ENCODE results near the gene FBXO41. TPM values are rescaled to one million over a fixed set of nuclear protein-coding genes. Genes with fewer than 3 reads are reported as not detected.

The FBXO41 gene
- polyA plus RNA-seq, 1 donor from 2014 or later: 6.0 TPM

DNA sequence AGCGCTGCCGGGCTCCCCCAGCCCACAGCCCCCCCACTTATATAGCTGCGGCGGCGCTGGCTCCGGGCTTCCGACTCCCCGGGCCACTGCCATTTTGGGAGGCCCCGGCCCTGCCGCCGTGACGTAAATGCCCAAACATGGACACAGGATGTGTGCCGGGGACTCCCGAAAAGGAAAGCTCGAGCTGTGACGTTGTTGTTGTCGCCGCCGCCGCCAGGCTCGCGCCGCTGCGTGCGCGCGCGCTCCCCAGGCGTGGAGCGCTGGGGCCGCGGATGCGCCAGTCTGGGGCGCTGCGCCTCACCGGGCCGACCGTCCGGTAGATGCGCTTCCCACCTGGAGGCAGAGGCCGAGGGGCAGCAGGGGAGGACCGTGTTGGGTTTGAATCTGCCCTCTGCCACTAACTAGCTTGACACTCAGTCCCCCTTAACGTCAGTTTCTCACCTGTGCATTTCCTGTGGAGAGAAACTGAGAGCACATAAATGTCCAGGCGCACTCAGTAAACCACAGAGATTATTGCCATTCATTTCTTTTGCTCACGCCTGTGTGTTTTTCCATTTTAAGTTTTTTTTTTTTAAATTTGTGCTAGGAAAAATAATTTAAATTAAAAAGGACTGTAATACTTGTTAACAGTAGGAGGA lies 9.4 kb upstream of the FBXO41 start, which contains the start of gene EGR4:
TSS of gene EGR4 (minus strand) at position 15 of the 638 bp plus-strand sequence. CDS start 231 bp downstream, outside the sequence.
- no peaks in the 10 kb centered on the region for H3K79me2 ChIP-seq (replicated peaks; ENCODE audit: insufficient read depth, low read length)
- no peaks in the 10 kb centered on the region for H3K36me3 ChIP-seq (ENCODE audit: insufficient read depth, low read length)
- peaks cover 8% of the 10 kb centered on the region for H3F3A ChIP-seq (ENCODE audit: insufficient read depth, low read length, poor library complexity, severe bottlenecking)
- H3K4me3 ChIP-seq (ENCODE audit: low read length): peak within 1 kb of the TSS; percentile 72
- H3K9me2 ChIP-seq (ENCODE audit: insufficient read depth, low read length): no peaks in the 10 kb centered on the region
- H3K27me3 ChIP-seq (ENCODE audit: insufficient read depth, low read depth, low read length): peaks cover 72% of the 10 kb centered on the region
- H2AFZ ChIP-seq (ENCODE audit: low read depth, low read length): peak within 1 kb of the TSS; percentile 4
- H3K9me3 ChIP-seq (ENCODE audit: low read length): no peaks in the 10 kb centered on the region
- H4K20me1 ChIP-seq (ENCODE audit: insufficient read depth): no peaks in the 10 kb centered on the region
- peak within 1 kb of the TSS; percentile 65 for H3K9ac ChIP-seq (ENCODE audit: low read length)
- H3K27ac ChIP-seq (ENCODE audit: low read length): no peak within 1 kb of the TSS
- TF ChIP-seq, protein P1, sequence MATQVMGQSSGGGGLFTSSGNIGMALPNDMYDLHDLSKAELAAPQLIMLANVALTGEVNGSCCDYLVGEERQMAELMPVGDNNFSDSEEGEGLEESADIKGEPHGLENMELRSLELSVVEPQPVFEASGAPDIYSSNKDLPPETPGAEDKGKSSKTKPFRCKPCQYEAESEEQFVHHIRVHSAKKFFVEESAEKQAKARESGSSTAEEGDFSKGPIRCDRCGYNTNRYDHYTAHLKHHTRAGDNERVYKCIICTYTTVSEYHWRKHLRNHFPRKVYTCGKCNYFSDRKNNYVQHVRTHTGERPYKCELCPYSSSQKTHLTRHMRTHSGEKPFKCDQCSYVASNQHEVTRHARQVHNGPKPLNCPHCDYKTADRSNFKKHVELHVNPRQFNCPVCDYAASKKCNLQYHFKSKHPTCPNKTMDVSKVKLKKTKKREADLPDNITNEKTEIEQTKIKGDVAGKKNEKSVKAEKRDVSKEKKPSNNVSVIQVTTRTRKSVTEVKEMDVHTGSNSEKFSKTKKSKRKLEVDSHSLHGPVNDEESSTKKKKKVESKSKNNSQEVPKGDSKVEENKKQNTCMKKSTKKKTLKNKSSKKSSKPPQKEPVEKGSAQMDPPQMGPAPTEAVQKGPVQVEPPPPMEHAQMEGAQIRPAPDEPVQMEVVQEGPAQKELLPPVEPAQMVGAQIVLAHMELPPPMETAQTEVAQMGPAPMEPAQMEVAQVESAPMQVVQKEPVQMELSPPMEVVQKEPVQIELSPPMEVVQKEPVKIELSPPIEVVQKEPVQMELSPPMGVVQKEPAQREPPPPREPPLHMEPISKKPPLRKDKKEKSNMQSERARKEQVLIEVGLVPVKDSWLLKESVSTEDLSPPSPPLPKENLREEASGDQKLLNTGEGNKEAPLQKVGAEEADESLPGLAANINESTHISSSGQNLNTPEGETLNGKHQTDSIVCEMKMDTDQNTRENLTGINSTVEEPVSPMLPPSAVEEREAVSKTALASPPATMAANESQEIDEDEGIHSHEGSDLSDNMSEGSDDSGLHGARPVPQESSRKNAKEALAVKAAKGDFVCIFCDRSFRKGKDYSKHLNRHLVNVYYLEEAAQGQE (IDR thresholded peaks at IDR 0.05; ENCODE audit: borderline replicate concordance): no peak
- TF ChIP-seq EZH2 (IDR thresholded peaks at IDR 0.05; ENCODE audit: borderline replicate concordance, insufficient read depth, low read length, poor library complexity, severe bottlenecking) (no peak), RAD21 (conservative IDR thresholded peaks at IDR 0.05) (peak; percentile 60), EP300 (conservative IDR thresholded peaks at IDR 0.05; ENCODE audit: poor library complexity, severe bottlenecking) (peak; percentile 69), POLR2AphosphoS5 (IDR thresholded peaks at IDR 0.05) (peak; percentile 71), SMC3 (conservative IDR thresholded peaks at IDR 0.05; ENCODE audit: poor library complexity) (peak; percentile 47), MXI1 (conservative IDR thresholded peaks at IDR 0.05; ENCODE audit: poor library complexity, severe bottlenecking) (peak; percentile 69), CTCF (IDR thresholded peaks at IDR 0.05; ENCODE audit: poor library complexity, severe bottlenecking) (peak; percentile 58), TAF1 (IDR thresholded peaks at IDR 0.05; ENCODE audit: low read depth) (no peak)
- H3K4me2 ChIP-seq (ENCODE audit: low read length): peak within 1 kb of the TSS; percentile 64

DNA sequence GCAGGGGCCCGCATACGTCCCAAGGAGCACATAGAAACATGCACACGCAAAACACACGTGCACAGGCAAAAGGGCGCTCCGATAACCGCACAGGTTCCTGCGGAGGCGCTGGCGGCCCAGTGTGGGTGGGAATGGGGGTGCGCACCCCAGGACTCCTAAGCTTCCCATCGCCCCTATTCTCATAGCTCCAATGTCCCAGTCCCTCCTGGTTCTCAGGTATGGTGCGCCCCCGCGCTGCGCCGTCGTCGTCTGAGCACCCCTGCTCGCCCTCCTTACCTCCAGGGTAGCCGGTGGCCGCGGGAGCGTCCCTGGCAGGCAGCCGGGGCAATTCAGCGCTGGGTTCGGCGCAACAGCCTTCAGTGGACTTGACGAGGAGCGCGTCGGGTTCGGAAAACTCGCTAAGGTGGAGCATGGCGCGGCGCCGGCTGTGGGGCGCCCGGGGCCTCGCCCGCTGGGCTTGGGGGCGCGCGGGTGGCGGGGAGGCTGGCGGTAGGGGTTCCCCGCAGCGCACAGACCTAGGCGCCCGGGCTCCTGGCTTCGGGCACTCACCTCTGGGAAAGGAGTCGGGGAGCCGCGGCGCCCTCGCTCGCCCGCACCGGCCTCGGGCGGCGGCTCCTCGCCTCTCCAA lies 8.7 kb upstream of the FBXO41 start:
- Histone ChIP-seq H4K20me1 (ENCODE audit: insufficient read depth) (no peaks in the 10 kb centered on the region), H3K9ac (ENCODE audit: low read length) (peak overlapping the region; percentile 65), H3K27ac (ENCODE audit: low read length) (no peak overlapping the region), H3K36me3 (ENCODE audit: insufficient read depth, low read length) (no peaks in the 10 kb centered on the region), H2AFZ (ENCODE audit: low read depth, low read length) (no peak overlapping the region), H3K9me2 (ENCODE audit: insufficient read depth, low read length) (no peaks in the 10 kb centered on the region), H3K79me2 (replicated peaks; ENCODE audit: insufficient read depth, low read length) (no peaks in the 10 kb centered on the region), H3K27me3 (ENCODE audit: insufficient read depth, low read depth, low read length) (peaks cover 79% of the 10 kb centered on the region), H3K4me3 (ENCODE audit: low read length) (peak overlapping the region; percentile 72), H3K9me3 (ENCODE audit: low read length) (no peaks in the 10 kb centered on the region), H3F3A (ENCODE audit: insufficient read depth, low read length, poor library complexity, severe bottlenecking) (peaks cover 8% of the 10 kb centered on the region), H3K4me2 (ENCODE audit: low read length) (no peak overlapping the region)
- TF ChIP-seq CTCF (IDR thresholded peaks at IDR 0.05; ENCODE audit: poor library complexity, severe bottlenecking): peak; percentile 16
- no peak for TF ChIP-seq SMC3 (conservative IDR thresholded peaks at IDR 0.05; ENCODE audit: poor library complexity)
- no peak for TF ChIP-seq EP300 (conservative IDR thresholded peaks at IDR 0.05; ENCODE audit: poor library complexity, severe bottlenecking)
- TF ChIP-seq POLR2AphosphoS5 (IDR thresholded peaks at IDR 0.05): peak; percentile 19
- TF ChIP-seq, protein P1 (IDR thresholded peaks at IDR 0.05; ENCODE audit: borderline replicate concordance): no peak

Data from neural cell (in vitro differentiated cells).